Right lung (tissue), 5 donors: ENCODE measurements around the gene CDYL2. TPM values are rescaled to one million over a fixed set of nuclear protein-coding genes. Genes with fewer than 3 reads are reported as not detected.

Experiments used
- DNase-seq, 2 donors: peaks; one replicate each; pipeline ENCODE4 v3.0.0-alpha.2; 2013
- polyA plus RNA-seq, 5 donors: library from polyadenylated mRNA; unstranded; fragments of 120-200 nt; gene quantifications; one replicate each; pipeline versions ENCODE4 v1.2.1 to v1.2.3, GENCODE V29; 2013; ENCODE audit warnings: inconsistent platforms in 1 of 5, low replicate concordance in 1 of 5; ENCODE audit not compliant: insufficient read length in 5 of 5, insufficient read depth in 1 of 5

CDYL2 gene
- polyA plus RNA-seq, 5 donors: 4.2 to 5.5 (median 4.6) TPM

DNA sequence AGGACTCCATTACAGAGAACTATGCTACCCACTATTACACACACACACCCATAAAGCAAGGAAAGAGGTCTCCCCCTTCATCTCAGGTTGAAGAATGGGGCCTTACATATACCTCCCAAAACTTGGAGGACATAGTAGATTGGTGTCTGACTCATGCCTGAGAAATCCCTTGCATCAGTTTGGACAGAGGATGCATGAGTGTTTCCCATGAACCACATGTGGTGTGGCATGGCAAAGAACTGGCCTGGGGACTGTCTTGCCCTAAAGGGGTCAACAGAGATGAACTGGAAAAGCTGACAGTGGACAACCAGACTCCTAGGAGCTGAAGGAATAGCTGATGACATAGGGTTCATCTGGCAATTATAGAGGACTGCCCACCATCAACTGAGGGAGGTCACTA is 209.6 kb downstream of the CDYL2 start:
- DNase-seq: no peak

DNA sequence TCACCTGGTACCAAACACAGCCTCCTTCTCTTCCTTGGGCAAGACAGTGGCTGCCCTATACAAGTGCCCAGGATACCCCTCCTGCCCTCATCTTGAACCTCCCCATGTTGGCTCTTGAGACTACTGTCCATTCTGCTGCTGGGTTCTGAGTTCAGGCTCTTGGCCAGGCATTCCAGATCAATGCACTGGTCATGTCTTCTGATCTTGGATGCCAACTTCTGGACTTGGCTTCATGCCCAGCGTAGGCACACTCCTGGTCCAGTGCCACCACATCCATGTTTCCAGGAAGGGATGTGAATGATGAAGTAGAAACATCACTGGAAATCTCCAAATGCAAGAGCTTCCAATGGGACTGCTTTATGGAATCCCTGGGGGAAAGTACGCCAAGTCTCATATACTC is 212.1 kb downstream of the CDYL2 start:
- no peak for DNase-seq

DNA sequence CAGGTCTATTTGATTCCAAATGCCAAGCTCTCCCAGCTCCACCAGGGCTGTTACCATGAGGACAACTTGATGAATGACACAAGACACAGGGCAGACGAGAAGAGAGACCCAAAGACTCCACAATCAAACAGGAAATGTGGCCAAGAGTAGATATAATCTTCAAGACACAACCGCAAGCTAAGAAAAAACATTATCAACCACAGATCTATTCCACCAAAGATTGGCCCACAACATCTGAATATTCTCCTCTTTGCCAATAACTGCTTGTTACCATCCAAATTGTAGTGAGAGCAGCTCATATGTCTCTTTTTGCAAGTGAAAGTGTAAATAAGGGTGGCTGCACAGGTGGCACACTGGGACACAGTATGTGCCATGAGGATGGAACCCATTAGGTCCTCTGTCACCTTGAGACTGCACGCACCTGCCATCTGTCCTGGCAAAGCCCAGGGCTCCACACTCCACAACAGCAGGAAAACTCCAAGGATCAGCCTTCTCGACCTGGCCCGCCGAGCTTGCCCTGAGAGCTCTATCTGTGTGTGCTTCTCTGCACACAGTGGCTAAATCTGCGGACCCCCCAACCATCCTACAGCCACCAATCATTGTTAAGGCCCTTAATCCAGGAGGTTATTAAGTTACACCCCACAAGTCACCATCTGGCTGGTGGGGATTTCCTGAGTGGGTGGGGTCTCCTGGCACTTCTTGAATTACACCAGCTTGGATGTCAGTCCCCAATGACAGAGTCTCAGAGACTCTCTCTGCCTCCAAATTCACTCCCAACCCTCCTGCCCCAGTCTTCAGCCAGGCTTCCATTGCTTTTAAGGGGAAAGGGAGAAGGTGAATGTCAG is 213.1 kb downstream of the CDYL2 start:
- DNase-seq: no peak

DNA sequence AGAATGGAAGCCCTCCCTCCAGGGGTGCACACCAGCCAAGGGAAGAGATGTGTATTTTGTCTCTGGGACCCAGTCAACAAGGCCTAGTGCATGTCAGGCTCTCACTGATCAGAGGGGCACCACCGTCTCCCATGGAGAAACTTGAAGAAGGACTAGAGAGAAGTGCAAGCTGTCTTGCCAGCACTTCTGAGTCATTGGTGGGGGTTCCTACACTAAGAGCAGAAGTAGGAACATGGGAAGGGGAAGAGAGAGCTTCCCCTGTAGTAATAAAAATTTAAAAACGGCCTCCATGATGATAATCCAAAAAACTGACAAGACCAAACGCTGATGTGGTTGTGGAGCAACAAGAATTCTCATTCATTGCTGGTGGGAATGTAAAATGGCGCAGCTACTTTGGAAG is 217.3 kb downstream of the CDYL2 start:
- DNase-seq: no peak

DNA sequence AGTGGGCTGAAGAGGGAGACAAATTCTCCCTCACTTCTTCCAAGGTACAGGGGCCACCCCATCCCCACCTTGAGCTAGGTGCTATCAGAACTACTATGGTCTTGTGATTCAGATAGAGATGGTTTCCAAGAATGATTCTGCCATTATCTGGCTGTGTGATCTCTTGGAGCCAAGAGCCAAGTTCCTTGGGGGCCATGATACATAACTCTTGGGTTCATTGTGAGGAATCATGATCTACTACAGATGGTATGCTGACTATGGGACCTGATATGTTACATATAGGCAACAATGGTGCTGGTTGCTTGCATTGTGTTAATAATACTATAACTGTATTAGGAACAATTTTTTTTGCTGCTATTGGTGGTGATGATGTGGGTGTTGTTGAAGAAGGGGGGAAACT is 217.9 kb downstream of the CDYL2 start:
- DNase-seq: no peak

DNA sequence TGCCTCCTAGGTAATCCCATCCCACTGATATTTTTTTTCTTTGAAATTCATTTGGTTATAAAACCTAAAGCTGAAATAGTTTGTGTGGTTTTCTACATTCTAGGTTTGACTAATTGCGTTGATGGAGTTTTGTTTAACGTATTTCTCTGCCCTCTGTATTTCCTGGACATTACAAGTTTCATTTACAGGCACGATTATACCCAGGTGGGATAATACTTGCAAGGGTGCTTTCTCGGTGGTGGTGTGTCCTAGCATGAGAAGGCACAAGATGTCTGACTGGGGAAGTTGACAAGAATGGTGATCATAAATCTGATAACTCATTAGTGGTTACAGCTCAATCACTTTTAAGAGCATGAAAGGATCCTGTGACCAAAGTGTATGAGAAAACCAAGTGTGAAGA is 218.6 kb downstream of the CDYL2 start:
- no peak for DNase-seq

DNA sequence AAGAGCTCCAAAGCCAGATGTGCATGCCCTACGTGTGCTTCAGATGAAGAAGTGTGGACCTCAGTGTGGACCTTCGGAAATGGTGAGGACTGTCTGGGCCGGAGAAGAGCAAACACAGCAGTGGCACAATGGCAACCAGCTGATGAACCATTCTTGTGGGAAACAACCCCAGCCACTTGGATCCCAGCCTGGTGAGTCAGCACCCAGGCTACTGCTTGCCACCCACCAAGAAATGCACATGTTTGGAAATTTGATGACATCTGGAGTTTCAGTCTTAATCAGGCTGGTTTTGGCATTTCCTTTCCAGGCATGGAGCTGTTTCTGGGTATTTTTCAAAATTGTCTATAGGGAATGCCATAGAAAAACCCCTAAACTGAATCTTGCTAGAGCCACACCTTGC is 220.9 kb downstream of the CDYL2 start:
- DNase-seq: no peak

DNA sequence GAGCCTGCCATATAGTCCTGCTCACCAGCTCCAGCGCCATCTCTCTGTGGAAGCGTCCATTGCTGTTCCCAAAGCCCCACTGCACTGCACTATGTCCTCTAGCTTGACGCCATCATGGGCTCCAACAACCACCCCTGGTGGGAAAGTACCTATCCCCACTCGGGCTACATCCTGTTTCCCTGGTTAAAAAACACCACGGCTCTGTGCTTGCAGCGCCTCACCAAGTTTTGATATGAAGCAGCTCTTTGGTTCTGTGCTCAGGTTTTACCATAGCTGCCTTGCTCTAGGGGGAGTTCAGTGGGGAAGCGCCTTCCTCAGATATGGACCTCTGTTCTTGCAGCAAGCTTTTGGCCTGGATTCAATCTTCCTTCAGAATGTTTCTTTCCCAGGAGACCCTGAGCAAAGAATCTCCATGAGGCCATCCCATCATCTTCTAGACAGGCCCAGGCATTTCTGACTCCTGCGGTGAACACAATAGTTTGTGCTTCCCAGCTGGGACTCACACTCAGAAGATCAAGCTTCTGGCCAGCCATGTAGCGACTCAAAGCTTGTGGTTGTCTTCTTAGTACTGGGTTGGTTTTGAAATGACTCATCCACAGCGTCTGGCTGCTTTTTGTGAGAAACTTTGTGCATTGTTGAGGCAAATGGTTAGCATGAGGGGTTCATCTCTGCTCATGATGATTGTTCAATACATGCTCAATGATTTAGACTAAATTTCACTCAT is 224.1 kb downstream of the CDYL2 start:
- no peak for DNase-seq

DNA sequence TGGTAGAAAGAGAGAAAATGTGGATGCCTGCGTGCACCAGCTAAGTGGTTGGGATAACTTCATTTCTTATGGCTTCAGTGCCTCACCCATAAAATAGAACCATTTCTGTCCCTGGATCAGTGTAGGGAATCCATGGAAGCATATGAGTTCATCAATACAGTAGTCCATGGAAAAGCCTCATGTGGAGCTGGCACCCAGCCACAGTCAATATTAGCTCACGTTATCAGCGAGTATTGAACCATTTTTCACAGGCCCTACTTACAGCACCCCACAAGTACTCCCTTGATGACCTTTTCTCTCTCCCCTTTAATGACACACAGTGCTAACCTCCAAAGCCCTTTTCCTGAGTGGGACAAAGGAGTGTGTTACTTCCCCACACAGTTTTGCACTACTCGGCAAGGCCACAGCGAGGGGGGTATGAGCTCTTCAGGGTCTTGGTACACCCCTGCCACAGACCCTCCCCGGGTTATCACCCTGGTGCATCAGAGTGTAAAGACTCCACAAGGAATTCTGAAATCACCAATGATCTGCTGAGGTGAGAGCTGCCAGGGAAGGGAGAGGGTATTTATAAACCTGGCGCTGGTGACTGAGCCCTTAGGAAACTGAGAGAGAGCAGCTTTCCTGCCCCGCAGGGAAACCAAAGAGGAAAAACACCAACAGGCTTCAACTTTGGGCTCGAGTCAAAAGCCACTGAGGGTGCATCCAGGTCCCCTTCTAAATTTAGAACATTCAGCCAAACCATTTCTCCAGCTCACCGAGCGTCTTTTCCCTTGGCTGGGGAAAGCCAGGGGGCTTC is 226.7 kb downstream of the CDYL2 start:
- DNase-seq: no peak

DNA sequence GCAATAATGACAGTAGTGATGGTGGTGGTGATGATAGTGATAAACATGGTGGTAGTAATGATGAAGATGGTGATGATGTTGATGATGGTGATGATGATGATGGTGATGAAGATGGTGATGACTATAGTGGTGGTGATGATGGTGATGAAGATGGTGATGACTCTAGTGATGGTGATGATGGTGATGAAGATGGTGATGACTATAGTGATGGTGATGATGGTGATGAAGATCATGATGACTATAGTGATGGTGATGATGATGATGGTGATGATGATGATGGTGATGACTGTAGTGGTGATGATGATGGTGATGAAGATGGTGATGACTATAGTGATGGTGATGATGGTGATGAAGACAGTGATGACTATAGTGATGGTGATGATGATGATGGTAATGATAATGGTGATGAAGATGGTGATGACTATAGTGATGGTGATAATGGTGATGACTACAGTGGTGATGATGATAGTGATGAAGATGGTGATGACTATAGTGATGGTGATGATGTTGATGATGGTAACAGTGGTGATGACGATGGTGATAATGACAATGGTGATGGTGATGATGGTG is 228.0 kb downstream of the CDYL2 start:
- DNase-seq: no peak

DNA sequence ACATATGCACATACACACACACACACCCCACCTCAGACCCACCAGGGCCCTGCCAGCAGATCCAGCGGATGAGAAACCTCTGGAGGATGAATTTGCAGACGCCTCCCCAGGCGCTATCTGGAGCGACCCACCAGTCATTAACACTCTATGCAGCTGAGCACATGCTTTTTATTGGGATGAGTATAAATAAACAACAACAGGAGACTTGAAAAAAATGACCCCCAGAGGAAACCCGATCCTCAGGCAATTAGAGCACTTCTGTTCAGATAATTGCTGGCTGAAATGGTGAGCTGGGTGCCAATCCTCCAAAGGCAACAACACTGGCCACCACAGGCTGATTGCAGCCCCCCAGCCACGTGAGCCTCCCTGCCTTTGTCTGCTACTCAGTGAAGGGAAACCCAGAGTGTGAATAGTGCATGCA is 230.7 kb downstream of the CDYL2 start:
- DNase-seq: no peak

DNA sequence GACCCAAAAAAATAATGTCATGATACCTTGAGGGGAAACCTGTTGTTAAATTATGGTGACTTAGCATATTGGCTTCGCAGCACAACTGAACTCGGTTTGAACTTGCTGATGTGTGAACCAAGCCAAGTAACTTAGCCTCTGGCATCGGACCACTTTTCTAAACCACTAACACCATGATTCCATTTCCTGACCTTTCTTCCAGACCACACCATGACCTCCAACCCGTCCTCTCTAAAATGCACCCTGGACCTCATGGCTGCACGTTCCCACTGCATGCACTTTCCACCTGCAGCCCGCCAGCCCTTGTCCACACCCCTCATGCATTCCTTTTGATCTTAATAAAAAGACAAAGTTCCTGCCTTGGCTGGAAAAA is 234.3 kb downstream of the CDYL2 start:
- DNase-seq: peak; percentile 2 to 6

DNA sequence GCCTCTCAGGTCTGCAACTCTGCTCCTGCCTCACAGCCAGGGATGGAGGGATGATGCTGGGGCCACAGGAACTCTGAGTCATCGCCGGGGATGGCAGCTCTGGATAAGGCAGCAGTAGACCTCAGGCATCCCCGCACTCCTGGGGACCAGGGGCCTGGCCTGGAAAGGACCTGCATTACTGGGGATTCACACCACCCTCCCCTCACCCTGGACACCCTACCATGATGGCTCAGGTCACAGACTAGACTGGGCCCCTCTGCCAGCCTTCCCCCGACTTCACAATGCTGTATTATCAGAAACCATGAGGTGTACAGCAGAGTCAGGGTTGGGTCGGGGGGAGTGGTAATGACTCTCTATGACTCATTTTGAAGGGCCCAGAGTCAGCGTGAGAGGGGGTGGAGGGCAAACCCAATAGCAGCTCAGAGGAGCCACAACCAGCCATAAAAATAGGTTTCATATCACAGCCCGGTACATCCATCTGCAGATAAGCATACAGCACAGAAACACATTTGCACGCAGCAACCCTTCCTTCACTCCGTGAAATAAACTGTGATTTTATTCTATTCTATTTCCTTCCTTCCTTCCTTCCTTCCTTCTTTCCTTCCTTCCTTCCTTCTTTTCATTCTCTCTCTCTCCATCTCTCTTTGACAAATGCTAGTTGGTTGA is 234.8 kb downstream of the CDYL2 start:
- no peak for DNase-seq

DNA sequence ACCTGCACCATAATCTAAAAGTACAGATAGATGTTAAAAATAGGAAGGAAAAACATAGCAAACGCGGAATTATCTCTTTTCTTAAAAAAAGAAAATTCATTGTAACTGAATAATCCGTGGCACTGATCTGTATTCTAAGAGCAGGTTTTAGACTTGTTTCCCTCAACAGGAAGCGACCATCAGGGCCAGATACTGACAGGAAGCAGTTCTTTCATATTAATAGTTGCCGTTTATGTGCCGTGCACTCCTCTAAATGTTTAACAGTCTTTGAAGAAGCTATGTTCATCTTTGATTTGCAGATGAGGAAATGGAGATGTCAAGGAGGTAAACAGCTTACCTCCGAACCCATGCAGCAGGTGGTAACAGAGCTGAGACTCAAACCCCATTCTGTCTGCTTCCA is 240.0 kb downstream of the CDYL2 start:
- DNase-seq: no peak

DNA sequence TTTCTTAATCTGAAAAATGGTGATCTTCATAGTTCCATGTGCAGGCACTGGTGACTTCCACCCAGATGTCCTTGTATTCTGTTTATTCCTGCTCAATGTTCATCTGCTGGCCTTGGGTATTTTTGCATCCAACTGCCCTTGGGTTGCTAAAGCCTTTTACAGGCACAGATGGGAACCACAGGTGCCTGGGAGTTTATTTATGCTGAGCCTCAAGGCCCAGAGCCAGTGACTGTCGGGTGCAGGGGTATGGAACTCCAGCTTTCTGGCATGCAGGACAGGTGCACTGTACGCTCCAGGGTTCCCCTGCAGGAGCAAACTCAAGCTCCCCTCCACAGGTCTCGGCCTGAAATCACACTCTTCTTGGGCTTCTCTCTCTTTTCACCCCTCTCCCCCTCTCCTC is 241.3 kb downstream of the CDYL2 start:
- no peak for DNase-seq

DNA sequence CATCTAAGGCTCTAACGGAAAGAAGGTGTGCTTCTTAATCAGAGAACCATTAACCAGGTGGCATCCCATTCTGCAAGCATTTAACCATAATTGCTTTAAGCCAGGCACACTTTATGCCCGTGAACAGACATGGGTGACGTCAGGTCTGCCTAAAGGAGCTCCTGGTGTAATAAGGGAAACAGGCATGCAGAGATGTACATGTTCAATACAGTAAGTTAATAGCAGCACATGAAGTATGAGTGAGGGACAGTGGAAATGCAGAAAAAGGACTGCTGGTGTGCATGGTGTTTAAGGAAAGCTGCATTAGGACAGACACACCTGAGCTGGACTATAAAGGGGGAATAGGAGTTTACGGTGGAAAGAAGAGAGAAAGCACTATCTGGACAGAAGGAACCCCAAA is 245.0 kb downstream of the CDYL2 start:
- no peak for DNase-seq

DNA sequence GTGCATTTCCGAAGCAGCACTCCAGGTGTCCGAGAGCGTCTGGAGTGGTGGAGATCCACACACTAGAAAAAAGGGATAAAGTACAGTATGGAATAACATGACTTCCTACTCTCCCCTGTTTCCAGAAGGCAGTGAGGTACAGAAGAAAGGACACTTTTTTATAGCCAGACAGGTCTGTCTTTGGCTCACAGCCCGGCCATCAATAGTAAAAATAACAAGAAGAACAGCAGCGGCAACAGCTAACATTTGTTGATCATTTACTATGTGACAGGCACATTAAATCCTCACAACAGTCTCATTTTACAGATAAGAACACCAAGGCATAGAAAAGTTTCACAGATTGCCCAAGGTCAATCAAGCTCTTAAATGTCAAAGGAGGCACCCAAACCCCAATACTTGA is 247.4 kb downstream of the CDYL2 start:
- DNase-seq: no peak

DNA sequence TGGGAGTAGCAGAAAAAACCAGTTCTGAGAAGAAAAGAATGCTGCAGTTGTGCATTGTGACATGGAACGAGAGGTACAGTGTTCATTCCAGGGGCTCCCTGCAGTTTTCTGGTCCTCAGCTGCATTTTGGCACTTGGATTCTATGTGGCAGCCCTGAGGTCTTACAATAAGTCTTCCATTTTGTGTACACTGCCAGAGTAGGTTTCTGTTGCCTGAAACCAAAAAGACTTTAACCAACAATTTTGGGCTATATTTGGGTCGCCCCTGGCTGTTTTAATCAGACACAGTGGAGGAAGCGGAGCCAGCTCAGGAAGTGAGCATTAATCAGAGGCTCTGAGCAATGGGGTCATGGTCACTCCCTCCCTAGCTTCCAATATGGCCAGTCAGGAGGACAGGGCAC is 247.9 kb downstream of the CDYL2 start:
- no peak for DNase-seq

DNA sequence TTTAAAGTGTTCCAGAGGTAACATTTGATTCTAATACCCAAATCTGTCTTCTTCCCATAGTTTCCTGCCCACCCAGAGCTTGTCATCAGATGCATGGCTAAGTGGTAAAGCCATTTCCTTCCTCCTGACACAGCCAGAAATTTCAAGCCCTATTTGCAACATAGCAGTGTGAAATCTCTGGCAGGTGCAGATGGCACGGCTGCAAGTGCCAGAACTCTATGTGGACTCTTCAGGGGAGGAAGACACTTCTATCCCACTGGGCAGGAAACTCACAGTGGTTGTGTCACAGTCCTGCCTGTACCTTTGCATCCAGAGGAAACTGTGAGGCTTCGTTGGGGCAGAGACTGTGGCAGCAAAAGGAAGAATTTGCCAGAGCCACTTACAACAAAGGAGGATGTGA is 250.4 kb downstream of the CDYL2 start:
- no peak for DNase-seq

DNA sequence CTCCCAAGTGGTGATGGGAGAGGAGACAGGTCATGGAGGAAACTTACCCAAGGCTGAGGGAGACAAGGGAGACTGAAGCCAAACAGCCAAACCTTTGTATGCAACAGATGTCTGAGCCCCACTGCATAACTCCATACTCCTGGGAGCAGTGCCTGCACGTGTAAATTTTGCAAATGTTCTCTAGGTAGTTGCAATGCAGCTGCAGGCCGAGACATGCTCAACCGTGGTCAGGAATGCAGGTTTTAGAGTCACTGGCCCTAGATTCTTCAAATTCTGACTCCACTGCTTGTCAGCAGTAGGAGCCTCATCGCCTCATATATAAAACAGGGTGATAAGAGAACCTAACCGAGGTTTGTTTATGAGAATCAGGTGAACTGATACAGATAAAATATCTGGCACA is 252.1 kb downstream of the CDYL2 start:
- DNase-seq: no peak
